ENCODE results near the gene RAB20.

Gene RAB20

GRCh38 chr13:110528371-110528770 is 33.2 kb downstream of the RAB20 start:
- no peak for DNase-seq

- no peak for DNase-seq
These were observed 35.9 kb downstream of the RAB20 start for GRCh38 chr13:110525328-110526319.

- DNase-seq = no peak
These were observed 36.8 kb downstream of the RAB20 start for GRCh38 chr13:110524541-110525257.

GRCh38 chr13:110523838-110524540 is 37.5 kb downstream of the RAB20 start:
- DNase-seq = no peak

GRCh38 chr13:110523180-110523579 is 38.3 kb downstream of the RAB20 start:
- no peak for DNase-seq

- DNase-seq = no peak
These were observed 38.8 kb downstream of the RAB20 start for GRCh38 chr13:110522721-110523120.

- no peak for DNase-seq
These were observed 39.6 kb downstream of the RAB20 start for GRCh38 chr13:110521946-110522345.

GRCh38 chr13:110521296-110521680 is 40.2 kb downstream of the RAB20 start:
- DNase-seq = no peak

- no peak for DNase-seq
These were observed 40.9 kb downstream of the RAB20 start for GRCh38 chr13:110520431-110521295.

- no peak for DNase-seq
These were observed 42.0 kb downstream of the RAB20 start for GRCh38 chr13:110519506-110519905.

- DNase-seq = no peak
These were observed 42.5 kb downstream of the RAB20 start for GRCh38 chr13:110519046-110519445.

- DNase-seq = no peak
These were observed 43.0 kb downstream of the RAB20 start for GRCh38 chr13:110518571-110518970.

- DNase-seq = no peak
These were observed 43.3 kb downstream of the RAB20 start for GRCh38 chr13:110518226-110518525.

- DNase-seq = no peak
These were observed 43.9 kb downstream of the RAB20 start for GRCh38 chr13:110517505-110518225.

GRCh38 chr13:110516500-110516899 is 45.0 kb downstream of the RAB20 start:
- DNase-seq = no peak

- no peak for DNase-seq
These were observed 49.3 kb downstream of the RAB20 start for GRCh38 chr13:110512198-110512740.

- no peak for DNase-seq
These were observed 49.9 kb downstream of the RAB20 start for GRCh38 chr13:110511509-110512181.

- no peak for DNase-seq
These were observed 51.3 kb downstream of the RAB20 start for GRCh38 chr13:110509971-110510786.

- DNase-seq = peak; percentile 73
These were observed 52.0 kb downstream of the RAB20 start for GRCh38 chr13:110509478-110509926.

Data from NCI-H1436 treated with DMSO at 0.1 percent for 48 hours (cell line).